Measurements from ENCODE around the gene PSAT1.

- TF ChIP-seq EZH2phosphoT487 (IDR thresholded peaks at IDR 0.05; ENCODE audit: borderline replicate concordance, low read depth, low read length) (no peak), CTCF (conservative IDR thresholded peaks at IDR 0.05; ENCODE audit: low read length) (no peak)
Observed at GRCh38 chr9:78356634-78357033, 59.7 kb downstream of the PSAT1 start.
